Gastrocnemius medialis (tissue), 4 donors: ENCODE measurements around the gene SRSF9. TPM values are rescaled to one million over a fixed set of nuclear protein-coding genes. Genes with fewer than 3 reads are reported as not detected.

Source experiments
- ATAC-seq, 2 donors: fragments of 150-250 bp; one replicate each; pipeline ENCODE4 v1.9.1; 2016
- DNase-seq, 2 donors: peaks; one replicate each; pipeline ENCODE4 v3.0.0-alpha.2; 2019
- H3K27ac ChIP-seq, 4 donors: fragments of 200-600 bp; sonication (generic); 1 replicate in 1 of 4; 2 replicates in 3 of 4; pipeline ENCODE4 v1.5.1; 2016 to 2018; ENCODE audit warnings: mild to moderate bottlenecking in 2 of 4, moderate library complexity in 1 of 4
- H3K27me3 ChIP-seq, 3 donors: fragments of 200-600 bp; sonication (generic) in 2 of 3; 1 replicate in 1 of 3; 2 replicates in 2 of 3; pipeline versions ENCODE4 v1.5.1 to v1.6.0; 2016 to 2019; ENCODE audit warnings: mild to moderate bottlenecking in 1 of 3, moderate library complexity in 1 of 3
- H3K36me3 ChIP-seq, 2 donors: fragments of 200-600 bp; sonication (generic) in 1 of 2; one replicate each; pipeline ENCODE4 v1.5.1; 2017 to 2018
- H3K4me1 ChIP-seq, 2 donors: fragments of 200-600 bp; sonication (generic) in 1 of 2; one replicate each; pipeline ENCODE4 v1.5.1; 2016 to 2017; ENCODE audit warnings: mild to moderate bottlenecking in 2 of 2
- H3K4me3 ChIP-seq, 4 donors: fragments of 200-600 bp; sonication (generic) in 3 of 4; 1 replicate in 1 of 4; 2 replicates in 3 of 4; pipeline ENCODE4 v1.5.1; 2016 to 2019; ENCODE audit warnings: mild to moderate bottlenecking in 2 of 4
- H3K9me3 ChIP-seq, 3 donors: fragments of 200-600 bp; sonication (generic) in 2 of 3; 1 replicate in 1 of 3; 2 replicates in 2 of 3; pipeline ENCODE4 v1.5.1; 2016 to 2019
- CTCF ChIP-seq, 5 experiments: fragments of 450-650 bp in 3 of 5; fragments of 200-600 bp in 2 of 5; sonication (generic) in 2 of 5; IDR thresholded peaks in 4 of 5; conservative IDR thresholded peaks in 1 of 5; 1 replicate in 4 of 5; 2 replicates in 1 of 5; pipeline ENCODE4 v1.5.1; 2016 to 2019; ENCODE audit warnings: antibody characterized with exemption in 5 of 5, mild to moderate bottlenecking in 3 of 5, moderate library complexity in 3 of 5
- POLR2A ChIP-seq, 2 donors: fragments of 450-650 bp; IDR thresholded peaks; one replicate each; pipeline ENCODE4 v1.6.1; 2017; ENCODE audit warnings: antibody characterized with exemption in 2 of 2, mild to moderate bottlenecking in 2 of 2, moderate library complexity in 2 of 2
- in situ Hi-C, 4 donors: fragments of 200-750 bp; cut with MboI; loops; one replicate each; pipeline versions ENCODE4 v1.15.0 to v1.8.0; 2017; ENCODE audit warnings: low sequenced_read_pairs in 4 of 4
- intact Hi-C: fragments of 100-400 bp; cut with DNase I; formaldehyde crosslinking; loops from one replicate; pipeline ENCODE4 v1.15.1; 2023; ENCODE audit warnings: low total_unique reads
- total RNA-seq, 4 donors: library from RNA; depleted of rRNA; stranded (reverse); fragments of >200 nt; gene quantifications; one replicate each; pipeline versions ENCODE4 v1.1.0 to v1.2.3, GENCODE V29; 2016

Gene SRSF9
- total RNA-seq, 4 donors from 2014 or later = 13.5 to 18.6 (median 16.0) TPM

- H3K9me3 ChIP-seq = no peaks in the 10 kb centered on the region
- ATAC-seq = no peak
- H3K4me1 ChIP-seq = no peaks in the 10 kb centered on the region
- peaks cover 0 to 56% of the 10 kb centered on the region in 2 donors for H3K36me3 ChIP-seq
- no peak for DNase-seq
- TF ChIP-seq CTCF (IDR thresholded peaks at IDR 0.05 in 4 of 5, conservative IDR thresholded peaks at IDR 0.05 in 1 of 5) (no peak), POLR2A (IDR thresholded peaks at IDR 0.05) (no peak)
- H3K27me3 ChIP-seq = no peaks in the 10 kb centered on the region
- H3K4me3 ChIP-seq = no peak overlapping the region
- no peak overlapping the region for H3K27ac ChIP-seq
- intact Hi-C loops (no loop called here), in situ Hi-C loops (no loop called here)
These were observed 35.0 kb upstream of the SRSF9 start for GRCh38 chr12:120504587-120504986.

GRCh38 chr12:120500581-120500980, 31.0 kb upstream of the SRSF9 start:
- Histone ChIP-seq H3K4me1 (peaks cover 12 to 15% of the 10 kb centered on the region in 2 donors), H3K4me3 (no peak overlapping the region), H3K27me3 (no peaks in the 10 kb centered on the region), H3K9me3 (no peaks in the 10 kb centered on the region), H3K27ac (no peak overlapping the region), H3K36me3 (peaks cover 0 to 42% of the 10 kb centered on the region in 2 donors)
- intact Hi-C loops (no loop called here), in situ Hi-C loops (no loop called here)
- no peak for TF ChIP-seq POLR2A (IDR thresholded peaks at IDR 0.05)
- TF ChIP-seq CTCF (IDR thresholded peaks at IDR 0.05 in 4 of 5, conservative IDR thresholded peaks at IDR 0.05 in 1 of 5) = no peak
- DNase-seq = no peak
- no peak for ATAC-seq

- Histone ChIP-seq H3K27ac (peak overlapping the region in 1 of 4 donors; percentile 92), H3K4me1 (peaks cover 18 to 21% of the 10 kb centered on the region in 2 donors), H3K9me3 (no peaks in the 10 kb centered on the region), H3K4me3 (no peak overlapping the region), H3K36me3 (peaks cover 0 to 39% of the 10 kb centered on the region in 2 donors), H3K27me3 (no peaks in the 10 kb centered on the region)
- intact Hi-C loops = loop anchor here (5.0 kb wide), 1 partner anchor 83 kb away; the partner anchor contains the start of gene POP5
- DNase-seq (no peak), ATAC-seq (no peak)
- in situ Hi-C loops = no loop called here
- no peak for TF ChIP-seq POLR2A (IDR thresholded peaks at IDR 0.05)
- TF ChIP-seq CTCF (IDR thresholded peaks at IDR 0.05 in 4 of 5, conservative IDR thresholded peaks at IDR 0.05 in 1 of 5) = no peak
These were observed 29.4 kb upstream of the SRSF9 start for GRCh38 chr12:120498870-120499515.

- Histone ChIP-seq H3K4me1 (peaks cover 18 to 21% of the 10 kb centered on the region in 2 donors), H3K9me3 (no peaks in the 10 kb centered on the region), H3K27ac (peak overlapping the region in 3 of 4 donors; percentile 84 to 92 (median 84)), H3K36me3 (peaks cover 0 to 25% of the 10 kb centered on the region in 2 donors), H3K4me3 (peak overlapping the region; percentile 66 to 100 (median 86)), H3K27me3 (no peaks in the 10 kb centered on the region)
- intact Hi-C loops (loop anchor here (2.0 to 5.0 kb wide), 3 partner anchors 31 to 85 kb away; partner anchors contain the start of genes COQ5, COX6A1 and POP5), in situ Hi-C loops (no loop called here)
- DNase-seq = no peak
- ATAC-seq = no peak
- TF ChIP-seq POLR2A (IDR thresholded peaks at IDR 0.05) (no peak), CTCF (IDR thresholded peaks at IDR 0.05 in 4 of 5, conservative IDR thresholded peaks at IDR 0.05 in 1 of 5) (no peak)
These were observed 28.1 kb upstream of the SRSF9 start for GRCh38 chr12:120497524-120498150.
